ENCODE data around the gene DERL2.

GRCh38 chr17:5473906-5474305, 12.1 kb downstream of the DERL2 start:
- no peak for TF ChIP-seq TAF1 (IDR thresholded peaks at IDR 0.05; ENCODE audit: borderline replicate concordance, low read depth, low read length)
- no peak for TF ChIP-seq POLR2A (IDR thresholded peaks at IDR 0.05; ENCODE audit: low read depth, low read length)
- TF ChIP-seq POLR2AphosphoS5 (IDR thresholded peaks at IDR 0.05; ENCODE audit: low read depth, low read length), result no peak
